ENCODE data around the gene PAPSS2.

PAPSS2 gene

DNA sequence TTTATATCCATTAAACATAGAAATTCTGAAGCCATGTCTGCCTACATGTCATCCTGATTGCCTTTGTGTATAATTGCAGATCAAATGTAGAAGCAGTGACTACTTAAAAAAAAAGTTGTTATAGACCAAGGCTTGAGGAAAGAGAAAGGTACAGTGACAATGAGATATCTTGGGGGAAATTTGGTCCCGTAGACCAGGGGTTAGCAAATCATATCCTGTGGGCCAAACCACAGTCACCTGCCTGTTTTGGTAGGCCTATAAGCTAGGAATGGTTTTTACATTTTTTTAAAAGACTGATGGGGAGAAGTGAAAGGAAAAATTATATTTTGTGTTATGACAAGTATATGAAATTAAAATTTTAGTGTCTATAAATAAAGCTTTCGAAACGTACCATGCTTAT, 12.9 kb downstream of the PAPSS2 start:
- DNase-seq = no peak

GRCh38 chr10:87674943-87675342, 15.3 kb downstream of the PAPSS2 start:
- no peak for DNase-seq

DNA sequence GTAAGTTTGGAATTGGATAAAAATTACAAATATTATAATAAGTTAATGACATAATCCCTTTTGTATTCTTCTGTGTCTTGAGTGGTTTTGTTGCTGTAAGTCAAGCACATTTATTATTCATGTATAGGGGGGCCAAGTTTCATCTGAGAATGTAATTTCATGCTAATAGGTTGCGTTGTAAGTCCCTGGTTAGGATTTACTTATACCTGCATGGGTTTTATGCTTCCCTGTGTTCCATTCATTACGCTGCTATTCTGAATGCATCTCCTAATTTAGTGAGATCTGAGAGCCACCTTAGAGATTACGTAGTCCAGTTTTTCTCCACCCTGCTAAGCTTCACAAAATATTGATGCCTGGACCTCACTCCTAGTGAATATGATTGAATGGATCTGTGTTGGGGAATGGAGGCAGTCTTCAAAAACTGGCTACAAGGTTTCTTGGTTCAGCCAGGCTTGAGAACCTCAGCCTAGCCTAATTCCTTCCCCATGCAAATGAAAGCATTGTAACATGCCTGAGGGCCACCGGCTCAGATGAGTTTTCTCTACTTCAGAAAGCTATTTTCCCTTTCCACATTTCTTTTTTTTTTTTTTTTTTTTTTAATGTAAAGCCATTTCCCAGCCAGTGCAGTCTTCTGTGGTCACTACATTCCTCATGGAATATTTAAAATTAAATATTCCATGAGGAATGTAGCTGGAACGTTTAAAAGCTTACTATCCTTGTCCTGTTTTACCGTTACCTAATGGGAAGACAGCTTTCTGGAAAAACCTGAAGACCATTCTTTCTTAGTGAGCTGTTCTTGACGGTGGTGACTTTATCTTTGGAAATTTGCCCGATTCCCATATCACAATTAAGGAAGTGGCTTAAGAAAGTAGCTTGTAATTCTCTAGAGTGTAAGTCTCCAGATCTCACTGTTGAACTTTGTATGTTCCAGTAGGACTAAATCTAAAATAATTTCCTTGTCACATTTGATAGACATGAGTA, 16.0 kb downstream of the PAPSS2 start:
- DNase-seq = no peak

GRCh38 chr10:87677595-87677994, 17.9 kb downstream of the PAPSS2 start:
- no peak for DNase-seq

- no peak for DNase-seq
Observed at GRCh38 chr10:87678302-87678701, 18.6 kb downstream of the PAPSS2 start.

GRCh38 chr10:87683356-87683755, 23.7 kb downstream of the PAPSS2 start:
- DNase-seq = no peak

- DNase-seq = no peak
Observed at GRCh38 chr10:87684001-87684638, 24.4 kb downstream of the PAPSS2 start.

DNA sequence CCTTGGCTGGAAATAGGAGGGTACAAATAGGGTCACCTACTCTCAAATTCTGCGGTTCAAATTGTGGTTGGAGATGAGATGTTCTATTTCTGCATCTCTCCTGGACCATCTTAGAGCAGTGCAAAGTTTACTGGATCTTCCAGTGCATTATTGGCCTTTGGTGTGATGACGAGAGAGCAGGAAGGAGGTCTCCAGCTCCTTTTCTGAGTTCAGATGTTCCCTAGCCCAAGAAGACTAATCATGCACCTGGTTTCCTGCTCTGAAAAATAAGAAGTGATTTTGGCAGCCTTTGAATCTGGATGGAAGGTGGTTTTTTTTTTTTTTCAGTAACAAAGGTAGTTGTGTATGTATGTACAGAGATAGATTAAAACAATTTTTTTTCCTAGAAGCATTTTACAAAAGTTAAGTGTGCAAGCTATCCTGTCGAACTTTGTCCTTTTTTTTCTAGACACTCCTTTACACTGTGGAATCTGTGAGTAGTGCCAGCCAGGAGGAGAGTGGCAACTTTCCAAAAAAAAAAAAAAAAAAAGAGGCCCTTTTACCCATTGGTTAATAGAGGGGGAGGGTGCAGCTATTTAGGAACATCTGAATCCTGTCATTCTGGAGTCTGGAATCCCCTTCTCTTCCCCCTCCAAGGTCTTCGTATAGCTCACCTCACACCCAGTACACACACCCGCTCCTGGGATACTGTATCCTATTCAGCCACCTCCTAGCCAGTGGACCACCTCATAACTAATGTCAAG, 26.3 kb downstream of the PAPSS2 start:
- no peak for DNase-seq

DNA sequence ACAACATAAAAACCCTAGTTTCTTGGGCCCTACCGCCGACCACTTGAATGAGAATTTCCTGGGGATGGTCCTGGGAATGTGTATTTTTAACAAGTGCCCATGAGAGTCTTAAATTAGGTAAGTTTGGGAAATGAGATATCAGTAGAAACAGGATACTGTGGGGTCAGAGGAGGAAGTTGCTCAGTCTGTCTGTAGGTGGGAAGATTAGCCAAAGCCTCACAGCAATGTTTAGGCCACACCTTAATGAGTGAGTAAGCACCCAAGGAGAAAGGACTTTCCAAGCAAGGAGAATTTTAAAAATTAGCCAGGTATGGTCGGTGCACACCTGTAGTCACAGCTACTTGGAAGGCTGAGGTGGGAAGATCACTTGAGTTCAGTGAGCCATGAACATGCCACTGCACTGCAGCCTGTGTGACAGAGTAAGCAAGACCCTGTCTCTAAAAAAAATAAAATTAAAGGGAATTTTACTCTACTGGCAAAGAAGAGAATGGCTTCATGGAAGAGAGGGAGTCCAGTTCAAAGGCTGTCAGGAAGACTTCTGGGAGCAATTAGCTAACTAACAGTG, 31.9 kb downstream of the PAPSS2 start:
- no peak for DNase-seq

DNA sequence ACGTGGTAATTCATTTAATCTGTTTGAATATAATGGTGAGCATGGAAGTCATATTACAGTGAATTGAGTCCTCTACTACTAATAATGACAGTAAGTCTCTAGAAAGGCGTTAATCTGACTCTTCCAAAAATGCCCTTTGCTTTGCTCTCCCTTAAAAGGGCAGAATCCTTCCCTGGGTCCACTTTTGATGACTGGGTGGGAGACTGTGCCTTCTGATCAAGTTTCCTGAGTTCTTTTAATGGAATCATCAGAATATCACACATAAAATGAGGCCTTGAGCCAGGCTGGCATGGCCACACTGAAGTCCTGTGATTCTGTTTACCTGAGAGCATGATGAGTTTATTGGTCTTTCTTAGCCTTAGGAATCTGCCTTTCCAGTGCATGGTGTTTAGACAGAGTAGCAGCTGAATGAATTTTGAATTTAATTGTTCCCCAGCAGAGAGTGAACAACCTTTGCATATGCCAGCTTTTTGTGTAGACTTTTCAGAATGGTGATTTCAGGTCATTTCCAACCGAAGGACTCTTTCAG, 33.3 kb downstream of the PAPSS2 start:
- DNase-seq = no peak

GRCh38 chr10:87694011-87694794, 34.5 kb downstream of the PAPSS2 start:
- no peak for DNase-seq

GRCh38 chr10:87695074-87695473, 35.4 kb downstream of the PAPSS2 start:
- no peak for DNase-seq

DNA sequence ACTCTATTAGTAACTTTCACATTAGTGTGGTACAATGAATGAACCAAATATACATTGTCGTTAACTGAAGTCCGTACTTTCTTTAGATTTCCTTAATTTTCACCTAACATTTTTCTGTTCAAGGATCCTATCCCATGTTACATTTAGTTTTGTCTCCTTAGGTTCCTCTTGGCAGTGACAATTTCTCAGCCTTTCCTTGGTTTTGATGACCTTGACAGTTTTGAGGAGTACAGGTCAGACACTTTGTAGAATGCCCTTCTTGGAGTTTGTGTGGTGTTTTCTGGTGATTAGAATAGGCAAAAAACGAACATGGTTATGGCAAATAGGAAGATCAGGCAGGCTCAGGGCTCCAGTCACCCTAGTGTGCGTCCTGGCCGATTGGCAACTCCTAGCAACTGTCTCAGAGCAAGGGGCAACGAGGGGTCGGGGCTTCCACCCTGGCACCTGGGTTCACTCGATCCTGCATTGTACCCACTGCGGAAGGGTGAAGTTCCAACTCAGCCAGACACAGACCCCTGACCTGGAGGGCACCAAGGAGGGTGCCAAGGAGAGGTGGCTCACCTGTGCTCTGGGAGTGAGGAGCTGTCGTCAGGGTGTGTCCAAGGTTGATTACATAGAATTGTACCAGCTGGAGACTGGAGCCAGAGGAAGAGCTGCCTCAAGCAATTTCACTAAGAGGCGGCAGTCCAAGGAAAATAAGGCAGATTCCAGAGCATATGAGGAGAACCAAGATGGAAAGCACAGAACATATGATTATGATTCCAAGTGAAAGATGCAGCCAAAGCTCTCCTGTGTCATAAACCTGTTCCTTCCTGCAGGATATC, 37.5 kb downstream of the PAPSS2 start:
- DNase-seq = no peak

DNA sequence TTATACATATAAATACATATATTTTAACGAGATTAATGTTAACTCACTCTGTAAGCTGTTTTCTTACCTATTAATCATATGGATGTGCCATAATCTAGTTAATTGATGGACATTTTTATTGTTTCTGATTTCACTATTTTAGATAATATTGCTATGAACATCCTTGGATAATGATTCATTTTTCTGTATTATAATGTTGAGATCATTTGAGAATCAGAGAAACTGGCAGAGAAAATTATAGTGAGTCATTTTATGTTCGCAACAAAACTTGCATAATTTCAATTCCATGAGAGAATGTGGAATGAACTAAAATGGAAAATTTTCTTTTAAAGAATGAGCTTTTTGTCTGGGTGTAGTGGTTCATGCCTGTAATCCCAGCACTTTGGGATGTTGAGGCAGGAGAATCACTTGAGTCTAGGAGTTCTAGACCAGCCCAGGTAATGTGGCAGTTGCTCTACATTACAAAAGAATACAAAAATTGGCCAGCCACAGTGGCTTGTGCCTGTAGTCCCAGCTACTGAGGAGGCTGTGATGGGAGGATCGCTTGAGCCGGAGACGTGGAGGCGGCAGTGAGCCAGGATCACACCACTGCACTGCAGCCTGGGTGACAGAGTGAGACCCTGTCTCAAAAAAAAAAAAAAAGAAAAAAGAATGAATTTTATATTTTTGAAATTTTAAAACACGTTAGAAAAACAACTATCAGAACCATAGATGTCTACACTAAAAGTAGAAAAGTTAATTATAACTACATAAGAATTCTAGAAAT, 40.5 kb downstream of the PAPSS2 start:
- DNase-seq = no peak

DNA sequence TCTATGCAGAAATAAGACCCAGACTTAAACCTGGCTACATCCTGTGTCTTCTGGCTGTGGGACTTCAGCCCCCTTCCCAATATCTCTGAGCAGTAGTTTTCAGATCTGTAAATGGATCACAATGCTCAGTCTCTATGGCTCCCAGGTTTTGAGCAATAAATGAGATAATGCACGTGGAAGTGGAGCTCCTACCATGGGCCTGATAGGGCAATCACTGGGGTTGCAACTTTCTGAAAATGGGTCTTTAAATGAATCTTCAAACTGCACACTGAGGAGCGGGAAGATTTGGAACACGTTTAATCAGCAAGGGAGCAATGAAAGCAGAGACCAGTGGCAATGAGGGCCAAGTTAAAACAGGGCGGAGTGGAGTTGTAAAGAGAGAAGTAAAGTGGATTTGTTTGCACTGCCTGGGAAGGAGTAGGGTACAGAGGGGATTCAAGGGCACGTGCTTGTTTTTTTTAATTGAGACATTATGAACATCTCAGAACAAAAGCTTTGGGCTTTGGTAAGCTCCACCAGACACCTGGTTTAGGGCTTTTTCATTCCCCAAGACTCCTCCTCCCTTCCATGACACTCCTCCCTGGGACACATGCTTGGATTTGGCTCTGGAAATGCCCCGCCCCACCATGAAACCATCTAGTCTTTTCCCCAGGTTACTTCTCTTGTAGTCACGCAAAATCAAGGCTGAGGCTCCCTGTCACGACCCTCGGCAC, 42.7 kb downstream of the PAPSS2 start:
- no peak for DNase-seq

GRCh38 chr10:87702973-87703294, 43.3 kb downstream of the PAPSS2 start:
- DNase-seq = no peak

GRCh38 chr10:87703771-87704170, 44.1 kb downstream of the PAPSS2 start:
- no peak for DNase-seq

DNA sequence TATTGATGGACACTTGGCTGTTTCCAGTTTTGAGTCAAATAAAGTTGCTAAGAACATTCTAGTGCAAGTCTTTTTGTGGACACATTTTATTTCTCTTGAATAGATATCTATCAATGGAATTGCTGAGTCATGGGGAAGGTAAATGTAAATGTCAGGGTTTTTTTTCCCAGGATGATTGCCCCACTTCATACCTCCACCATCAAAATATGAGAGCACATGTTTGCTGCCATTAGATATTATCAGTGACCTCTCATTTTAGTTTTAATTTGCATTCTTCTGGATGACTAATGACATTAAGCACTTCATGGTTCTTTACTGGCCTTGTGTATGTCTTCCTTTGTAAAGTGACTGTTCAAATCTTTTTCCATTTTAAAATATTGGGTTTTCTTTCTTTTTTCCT, 45.7 kb downstream of the PAPSS2 start:
- DNase-seq = no peak

DNA sequence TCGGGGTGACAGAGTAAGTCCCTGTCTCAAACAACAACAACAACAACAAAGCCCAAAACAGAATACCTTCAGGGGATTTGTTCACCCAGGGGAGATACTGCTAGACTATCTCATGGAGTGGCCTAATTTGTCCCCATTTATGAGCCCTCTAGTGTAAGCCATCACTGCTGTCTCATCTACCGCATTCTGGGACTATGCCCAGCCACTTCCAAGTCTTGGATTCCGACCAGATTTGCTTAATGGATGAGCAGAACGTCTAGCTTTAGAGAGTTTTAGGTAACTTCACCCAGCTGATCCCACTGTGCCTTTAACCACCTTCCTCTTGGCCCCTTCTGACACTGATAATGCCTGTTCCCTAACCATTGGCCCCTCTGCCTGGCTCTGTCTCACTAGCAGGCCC, 47.1 kb downstream of the PAPSS2 start:
- DNase-seq = no peak

DNA sequence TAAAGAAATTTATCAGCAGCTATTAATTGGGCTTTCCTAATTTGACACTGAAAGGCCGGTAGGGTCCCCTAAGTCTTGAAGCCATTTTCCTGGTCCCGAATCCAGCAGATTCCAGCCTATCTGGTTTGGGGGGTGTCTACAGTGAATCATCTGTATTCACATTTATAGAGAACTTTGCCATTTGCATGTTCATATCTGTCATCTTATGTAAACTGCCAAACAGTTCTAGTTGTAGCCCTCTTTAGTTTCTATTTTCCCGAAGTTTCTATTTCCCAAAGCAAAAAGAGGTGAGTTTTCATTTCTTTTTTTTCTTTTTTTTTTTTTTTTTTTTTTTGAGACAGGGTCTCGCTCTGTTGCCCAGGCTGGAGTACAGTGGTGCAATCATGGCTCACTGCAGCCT, 47.6 kb downstream of the PAPSS2 start:
- DNase-seq = no peak
